Measurements from ENCODE around the gene ANO10. TPM values are rescaled to one million over a fixed set of nuclear protein-coding genes. Genes with fewer than 3 reads are reported as not detected.
"Not testable (repeated sequence)": the region's sequence is repeated elsewhere in the genome, so short reads cannot be mapped to it uniquely, and the experiment has no call there.

ANO10 gene
- total RNA-seq, 3 donors from 2014 or later = 3.1 to 4.8 (median 4.7) TPM

- H3K4me3 Mint-ChIP-seq = no peak overlapping the region
- H3K27me3 Mint-ChIP-seq (ENCODE audit: low read depth) = no peaks in the 10 kb centered on the region
- peaks cover 13% of the 10 kb centered on the region for H3K4me1 Mint-ChIP-seq (ENCODE audit: low read depth)
- H3K9me3 Mint-ChIP-seq = no peaks in the 10 kb centered on the region
- DNase-seq (no peak), ATAC-seq (no peak)
- H3K36me3 Mint-ChIP-seq (ENCODE audit: insufficient read depth) = peaks cover 13% of the 10 kb centered on the region
These were observed 40.5 kb downstream of the ANO10 start for GRCh38 chr3:43581343-43581742.

GRCh38 chr3:43580181-43580580 lies 41.6 kb downstream of the ANO10 start:
- peaks cover 17% of the 10 kb centered on the region for H3K36me3 Mint-ChIP-seq (ENCODE audit: insufficient read depth)
- peaks cover 13% of the 10 kb centered on the region for H3K4me1 Mint-ChIP-seq (ENCODE audit: low read depth)
- DNase-seq (no peak), ATAC-seq (no peak)
- H3K4me3 Mint-ChIP-seq = no peak overlapping the region
- no peaks in the 10 kb centered on the region for H3K27me3 Mint-ChIP-seq (ENCODE audit: low read depth)
- H3K9me3 Mint-ChIP-seq = no peaks in the 10 kb centered on the region

DNA sequence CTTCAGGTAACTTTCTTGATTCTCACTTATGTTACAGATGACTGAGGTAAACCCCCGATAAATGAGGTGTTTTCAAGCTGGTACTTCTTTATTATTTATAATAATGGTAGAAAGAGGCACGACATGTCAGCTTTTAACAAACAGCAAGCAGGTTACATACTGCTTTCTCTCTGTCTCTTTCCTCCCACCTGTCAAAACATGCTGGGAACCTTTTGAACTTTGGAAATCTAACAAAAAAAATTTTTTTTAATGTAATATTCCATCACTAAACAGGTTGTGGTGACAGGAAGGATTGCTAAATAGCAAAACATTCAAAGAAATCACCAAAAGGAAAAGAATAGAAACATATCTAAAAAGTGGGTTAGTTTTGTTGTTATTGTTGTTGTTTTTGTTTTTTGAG lies 48.2 kb downstream of the ANO10 start:
- Mint-ChIP-seq H3K27me3 (ENCODE audit: low read depth) (no peaks in the 10 kb centered on the region), H3K4me1 (ENCODE audit: low read depth) (no peaks in the 10 kb centered on the region), H3K4me3 (no peak overlapping the region), H3K36me3 (ENCODE audit: insufficient read depth) (peaks cover 15% of the 10 kb centered on the region), H3K9me3 (no peaks in the 10 kb centered on the region)
- no peak for DNase-seq
- ATAC-seq = no peak

DNA sequence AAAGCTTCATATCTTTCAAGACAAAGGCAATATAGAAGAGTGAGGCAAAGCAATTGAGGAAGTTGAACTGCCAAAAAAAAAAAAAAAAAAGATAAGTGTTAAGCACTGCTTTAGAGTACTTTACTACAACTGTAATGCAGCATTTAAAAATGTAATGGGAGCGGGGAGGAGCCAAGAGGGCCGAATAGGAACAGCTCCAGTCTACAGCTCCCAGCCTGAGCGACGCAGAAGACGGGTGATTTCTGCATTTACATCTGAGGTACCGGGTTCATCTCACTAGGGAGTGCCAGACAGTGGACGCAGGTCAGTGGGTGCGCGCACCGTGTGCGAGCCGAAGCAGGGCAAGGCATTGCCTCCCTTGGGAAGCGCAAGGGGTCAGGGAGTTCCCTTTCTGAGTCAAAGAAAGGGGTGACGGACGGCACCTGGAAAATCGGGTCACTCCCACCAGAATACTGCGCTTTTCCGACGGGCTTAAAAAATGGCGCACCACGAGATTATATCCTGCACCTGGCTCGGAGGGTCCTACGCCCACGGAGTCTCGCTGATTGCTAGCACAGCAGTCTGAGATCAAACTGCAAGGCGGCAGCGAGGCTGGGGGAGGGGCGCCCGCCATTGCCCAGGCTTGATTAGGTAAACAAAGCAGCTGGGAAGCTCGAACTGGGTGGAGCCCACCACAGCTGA lies 56.0 kb downstream of the ANO10 start:
- ATAC-seq; H3K27me3 Mint-ChIP-seq (ENCODE audit: low read depth); H3K4me1 Mint-ChIP-seq (ENCODE audit: low read depth); H3K36me3 Mint-ChIP-seq (ENCODE audit: insufficient read depth); H3K9me3 Mint-ChIP-seq; H3K4me3 Mint-ChIP-seq; DNase-seq: not testable (repeated sequence)

- Mint-ChIP-seq H3K4me3 (no peak overlapping the region), H3K27me3 (ENCODE audit: low read depth) (no peaks in the 10 kb centered on the region), H3K4me1 (ENCODE audit: low read depth) (no peaks in the 10 kb centered on the region), H3K36me3 (ENCODE audit: insufficient read depth) (peaks cover 16% of the 10 kb centered on the region), H3K9me3 (no peaks in the 10 kb centered on the region)
- ATAC-seq = no peak
- DNase-seq = no peak
These were observed 61.9 kb downstream of the ANO10 start for GRCh38 chr3:43559961-43560360.

DNA sequence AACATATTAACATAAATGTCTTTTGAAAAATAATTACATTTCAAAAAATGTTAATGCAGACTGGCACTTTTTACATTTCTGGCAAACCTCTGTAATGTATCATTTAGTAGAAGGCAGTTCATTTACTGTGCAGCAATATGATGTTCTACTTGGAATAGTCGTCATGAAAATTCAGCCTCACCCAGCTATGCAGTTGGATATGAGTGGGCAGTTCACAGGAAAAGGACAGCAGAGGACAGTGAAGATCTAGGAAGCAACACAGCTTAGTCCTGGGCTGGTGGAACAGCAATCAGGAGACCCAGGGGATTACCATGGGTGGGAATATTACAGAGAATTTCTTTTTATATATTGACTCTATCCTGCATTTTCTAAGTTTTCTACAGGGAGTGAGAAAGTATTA lies 63.6 kb downstream of the ANO10 start:
- ATAC-seq = no peak
- H3K36me3 Mint-ChIP-seq (ENCODE audit: insufficient read depth) = peaks cover 17% of the 10 kb centered on the region
- H3K4me3 Mint-ChIP-seq = no peak overlapping the region
- H3K9me3 Mint-ChIP-seq = no peaks in the 10 kb centered on the region
- DNase-seq = no peak
- no peaks in the 10 kb centered on the region for H3K4me1 Mint-ChIP-seq (ENCODE audit: low read depth)
- no peaks in the 10 kb centered on the region for H3K27me3 Mint-ChIP-seq (ENCODE audit: low read depth)

- Mint-ChIP-seq H3K27me3 (ENCODE audit: low read depth) (no peaks in the 10 kb centered on the region), H3K36me3 (ENCODE audit: insufficient read depth) (peaks cover 12% of the 10 kb centered on the region), H3K4me3 (no peak overlapping the region), H3K4me1 (ENCODE audit: low read depth) (no peaks in the 10 kb centered on the region), H3K9me3 (no peaks in the 10 kb centered on the region)
- no peak for DNase-seq
- ATAC-seq = no peak
These were observed 72.1 kb downstream of the ANO10 start for GRCh38 chr3:43549626-43550290.

- not testable (repeated sequence) for H3K4me1 Mint-ChIP-seq (ENCODE audit: low read depth); ATAC-seq; H3K9me3 Mint-ChIP-seq; H3K4me3 Mint-ChIP-seq; H3K27me3 Mint-ChIP-seq (ENCODE audit: low read depth); H3K36me3 Mint-ChIP-seq (ENCODE audit: insufficient read depth); DNase-seq
These were observed 77.5 kb downstream of the ANO10 start for GRCh38 chr3:43544277-43544676.

- no peak for ATAC-seq
These were observed 79.3 kb downstream of the ANO10 start for GRCh38 chr3:43542328-43543043.

GRCh38 chr3:43540624-43541023 lies 81.2 kb downstream of the ANO10 start:
- no peak for DNase-seq

More at GRCh38 chr3:43542328-43543043, 79.3 kb downstream of the ANO10 start:
- DNase-seq = no peak
- peaks cover 8% of the 10 kb centered on the region for H3K36me3 Mint-ChIP-seq (ENCODE audit: insufficient read depth)
- no peaks in the 10 kb centered on the region for H3K27me3 Mint-ChIP-seq (ENCODE audit: low read depth)
- no peak overlapping the region for H3K4me3 Mint-ChIP-seq
- no peaks in the 10 kb centered on the region for H3K4me1 Mint-ChIP-seq (ENCODE audit: low read depth)
- no peaks in the 10 kb centered on the region for H3K9me3 Mint-ChIP-seq

GRCh38 chr3:43539321-43539720 lies 82.5 kb downstream of the ANO10 start:
- H3K27me3 Mint-ChIP-seq (ENCODE audit: low read depth) = no peaks in the 10 kb centered on the region
- ATAC-seq = no peak
- peaks cover 5% of the 10 kb centered on the region for H3K36me3 Mint-ChIP-seq (ENCODE audit: insufficient read depth)
- no peaks in the 10 kb centered on the region for H3K4me1 Mint-ChIP-seq (ENCODE audit: low read depth)
- DNase-seq = no peak
- no peak overlapping the region for H3K4me3 Mint-ChIP-seq
- no peaks in the 10 kb centered on the region for H3K9me3 Mint-ChIP-seq

More at GRCh38 chr3:43540624-43541023, 81.2 kb downstream of the ANO10 start:
- H3K9me3 Mint-ChIP-seq = no peaks in the 10 kb centered on the region
- H3K27me3 Mint-ChIP-seq (ENCODE audit: low read depth) = no peaks in the 10 kb centered on the region
- H3K4me1 Mint-ChIP-seq (ENCODE audit: low read depth) = no peaks in the 10 kb centered on the region
- H3K36me3 Mint-ChIP-seq (ENCODE audit: insufficient read depth) = peaks cover 5% of the 10 kb centered on the region
- H3K4me3 Mint-ChIP-seq = no peak overlapping the region
- ATAC-seq = no peak

GRCh38 chr3:43537225-43537624 lies 84.6 kb downstream of the ANO10 start:
- Mint-ChIP-seq H3K27me3 (ENCODE audit: low read depth) (no peaks in the 10 kb centered on the region), H3K4me3 (no peak overlapping the region), H3K4me1 (ENCODE audit: low read depth) (no peaks in the 10 kb centered on the region), H3K9me3 (no peaks in the 10 kb centered on the region), H3K36me3 (ENCODE audit: insufficient read depth) (peaks cover 5% of the 10 kb centered on the region)
- ATAC-seq (no peak), DNase-seq (no peak)

- Mint-ChIP-seq H3K4me1 (ENCODE audit: low read depth) (no peaks in the 10 kb centered on the region), H3K4me3 (no peak overlapping the region), H3K27me3 (ENCODE audit: low read depth) (no peaks in the 10 kb centered on the region), H3K9me3 (no peaks in the 10 kb centered on the region), H3K36me3 (ENCODE audit: insufficient read depth) (peaks cover 5% of the 10 kb centered on the region)
- no peak for DNase-seq
- ATAC-seq = no peak
These were observed 87.1 kb downstream of the ANO10 start for GRCh38 chr3:43534675-43535074.

DNA sequence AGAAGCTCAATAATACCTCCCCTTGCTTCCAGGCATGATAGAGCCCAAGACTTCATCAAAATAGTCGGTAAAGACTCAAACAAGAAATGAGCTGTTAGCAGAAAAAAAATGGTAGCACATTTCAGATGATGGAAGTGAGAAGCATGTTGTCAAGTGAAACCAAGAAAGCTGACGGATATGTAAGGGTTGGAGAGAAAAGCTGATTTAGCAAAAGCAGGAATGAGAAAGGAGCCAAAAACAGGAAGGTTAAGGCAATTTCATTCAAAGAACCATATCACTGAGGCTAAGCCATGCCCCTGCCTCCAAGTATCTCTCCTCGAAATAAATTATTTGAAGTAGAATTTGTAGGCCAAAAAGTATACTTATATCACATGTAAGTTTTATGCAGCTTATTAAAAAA lies 88.8 kb downstream of the ANO10 start:
- ATAC-seq = no peak
- Mint-ChIP-seq H3K4me1 (ENCODE audit: low read depth) (no peaks in the 10 kb centered on the region), H3K9me3 (peaks cover 5% of the 10 kb centered on the region), H3K4me3 (no peak overlapping the region), H3K27me3 (ENCODE audit: low read depth) (no peaks in the 10 kb centered on the region), H3K36me3 (ENCODE audit: insufficient read depth) (peaks cover 7% of the 10 kb centered on the region)
- no peak for DNase-seq

- Mint-ChIP-seq H3K27me3 (ENCODE audit: low read depth) (no peaks in the 10 kb centered on the region), H3K36me3 (ENCODE audit: insufficient read depth) (peaks cover 9% of the 10 kb centered on the region), H3K4me3 (no peak overlapping the region), H3K4me1 (ENCODE audit: low read depth) (no peaks in the 10 kb centered on the region), H3K9me3 (peaks cover 10% of the 10 kb centered on the region)
- ATAC-seq = peak; percentile 43 to 57
- DNase-seq = no peak
These were observed 90.0 kb downstream of the ANO10 start for GRCh38 chr3:43531835-43532234.

Data from activated T-cell treated with anti-CD3 and anti-CD28 coated beads, Interleukin-2, amount 50 U/mL, for 4 hours (primary cell).